ENCODE results near the gene DCTN1.

The DCTN1 gene

DNA sequence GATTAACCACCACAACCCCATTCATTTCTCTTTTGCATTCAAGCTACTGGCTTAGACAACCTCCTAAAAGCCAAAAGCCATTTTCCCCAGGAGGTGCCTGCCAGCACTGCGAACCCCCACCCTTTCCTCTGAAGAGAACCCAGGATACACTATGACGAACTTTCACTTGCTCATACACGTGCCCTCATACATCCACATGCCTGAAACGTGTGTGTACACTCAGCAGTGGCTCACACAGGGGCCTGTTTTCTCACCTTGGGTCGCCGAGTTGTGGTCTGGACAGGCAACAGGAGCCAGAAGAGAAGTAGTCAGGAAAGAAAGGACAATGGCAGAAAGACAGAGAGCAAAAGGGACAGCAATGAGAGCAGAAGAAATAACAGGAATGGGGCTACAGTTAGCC, 7.4 kb downstream of the DCTN1 start:
- no peaks in the 10 kb centered on the region for H3K4me1 Mint-ChIP-seq (ENCODE audit: low read depth)
- H3K4me3 Mint-ChIP-seq, result no peak overlapping the region
- no peaks in the 10 kb centered on the region for H3K9me3 Mint-ChIP-seq
- peak overlapping the region; percentile 47 for H3K27ac Mint-ChIP-seq
- DNase-seq (ENCODE audit: low spot score), result no peak
- no peaks in the 10 kb centered on the region for H3K27me3 Mint-ChIP-seq (ENCODE audit: low read depth)
- peaks cover 19% of the 10 kb centered on the region for H3K36me3 Mint-ChIP-seq (ENCODE audit: low read depth)

DNA sequence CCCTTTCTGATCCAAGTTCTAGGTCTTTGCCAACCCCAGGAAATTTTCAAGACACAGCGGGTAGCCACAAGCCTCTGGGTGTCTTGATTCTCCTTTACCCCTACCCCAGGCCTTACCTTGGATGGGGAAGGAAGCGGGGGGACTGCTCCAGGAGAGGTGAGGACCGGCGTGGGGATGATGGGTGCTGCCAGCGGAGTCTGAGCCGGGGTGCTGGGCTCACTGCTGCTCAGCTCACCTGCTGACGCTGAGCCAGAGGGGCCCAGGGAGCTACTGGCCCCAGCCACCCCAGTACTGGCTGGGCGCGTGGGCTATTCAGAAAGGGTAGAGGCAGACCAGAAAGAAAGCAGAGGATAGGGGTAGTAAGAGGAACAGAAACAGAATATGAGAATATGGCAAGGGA, 8.7 kb downstream of the DCTN1 start:
- Mint-ChIP-seq H3K27me3 (ENCODE audit: low read depth) (no peaks in the 10 kb centered on the region), H3K27ac (no peak overlapping the region), H3K4me3 (no peak overlapping the region), H3K36me3 (ENCODE audit: low read depth) (peaks cover 27% of the 10 kb centered on the region), H3K4me1 (ENCODE audit: low read depth) (no peaks in the 10 kb centered on the region), H3K9me3 (no peaks in the 10 kb centered on the region)
- DNase-seq (ENCODE audit: low spot score), result no peak

DNA sequence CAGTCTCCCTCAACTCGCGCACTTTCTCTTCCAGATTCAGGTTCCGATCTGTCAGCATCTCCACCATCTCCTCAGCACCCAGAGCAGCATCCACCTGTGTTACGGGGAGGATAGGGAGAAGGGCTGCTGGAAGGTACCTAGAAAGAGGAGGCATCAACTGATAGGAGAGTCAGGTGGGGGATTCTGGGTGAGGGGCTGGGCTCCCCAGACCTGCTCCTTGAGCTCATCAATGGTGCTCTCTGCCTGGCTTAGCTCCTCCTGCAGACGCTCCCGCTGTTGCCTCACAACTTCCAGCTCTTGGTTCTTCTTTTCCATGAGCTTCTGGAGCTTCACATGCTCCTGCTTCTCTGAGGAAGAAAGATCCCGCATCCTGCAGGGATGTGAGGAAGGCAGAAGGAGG, 10.1 kb downstream of the DCTN1 start:
- Mint-ChIP-seq H3K36me3 (ENCODE audit: low read depth) (peaks cover 36% of the 10 kb centered on the region), H3K4me1 (ENCODE audit: low read depth) (no peaks in the 10 kb centered on the region), H3K27ac (no peak overlapping the region), H3K27me3 (ENCODE audit: low read depth) (no peaks in the 10 kb centered on the region), H3K4me3 (no peak overlapping the region), H3K9me3 (no peaks in the 10 kb centered on the region)
- no peak for DNase-seq (ENCODE audit: low spot score)

DNA sequence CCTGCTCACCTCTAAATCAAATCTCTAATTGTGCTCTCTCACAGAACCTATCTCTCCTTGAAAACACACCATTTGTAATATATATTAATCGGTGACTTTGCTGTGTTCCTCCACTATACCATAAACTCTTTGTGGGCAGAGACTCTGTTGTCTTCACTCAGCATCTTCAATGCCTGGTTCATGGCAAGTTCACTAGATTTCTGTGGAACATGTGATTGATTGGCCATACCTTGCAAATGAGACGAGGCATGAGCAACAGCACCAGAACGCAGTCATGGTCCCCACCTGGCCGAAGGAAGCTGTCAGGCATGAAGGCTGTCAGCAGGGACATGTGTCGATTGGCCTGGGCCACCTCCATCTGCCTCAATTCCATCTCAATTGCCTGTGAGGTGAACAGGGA, 11.6 kb downstream of the DCTN1 start:
- no peak overlapping the region for H3K27ac Mint-ChIP-seq

DNA sequence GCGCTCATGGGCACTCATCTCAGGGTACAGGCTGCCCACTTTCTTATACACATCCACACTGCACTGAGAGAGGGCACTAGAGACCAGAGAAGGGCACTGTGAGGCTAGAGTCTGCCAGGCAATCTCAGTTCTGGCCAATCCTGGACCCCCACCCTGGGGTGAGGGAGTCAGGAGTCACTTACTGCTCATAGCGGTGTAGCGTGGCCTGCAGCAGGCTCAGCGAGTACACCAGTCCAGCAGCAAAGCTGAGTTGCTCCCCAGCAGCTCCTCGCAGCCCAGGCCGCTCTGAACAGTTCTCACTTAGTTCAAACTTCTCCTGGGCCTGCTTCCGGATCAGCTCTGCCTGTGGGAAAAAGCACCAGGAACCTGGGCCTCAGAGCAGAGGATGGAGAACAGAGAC, 12.3 kb downstream of the DCTN1 start:
- H3K9me3 Mint-ChIP-seq, result no peaks in the 10 kb centered on the region
- no peak overlapping the region for H3K27ac Mint-ChIP-seq
- H3K4me3 Mint-ChIP-seq, result no peak overlapping the region
- peaks cover 41% of the 10 kb centered on the region for H3K36me3 Mint-ChIP-seq (ENCODE audit: low read depth)
- H3K4me1 Mint-ChIP-seq (ENCODE audit: low read depth), result no peaks in the 10 kb centered on the region
- H3K27me3 Mint-ChIP-seq (ENCODE audit: low read depth), result no peaks in the 10 kb centered on the region
- DNase-seq (ENCODE audit: low spot score), result no peak

More for the DNA sequence above, 11.6 kb downstream of the DCTN1 start:
- H3K4me3 Mint-ChIP-seq, result no peak overlapping the region
- no peaks in the 10 kb centered on the region for H3K27me3 Mint-ChIP-seq (ENCODE audit: low read depth)
- no peaks in the 10 kb centered on the region for H3K4me1 Mint-ChIP-seq (ENCODE audit: low read depth)
- no peaks in the 10 kb centered on the region for H3K9me3 Mint-ChIP-seq
- no peak for DNase-seq (ENCODE audit: low spot score)
- peaks cover 40% of the 10 kb centered on the region for H3K36me3 Mint-ChIP-seq (ENCODE audit: low read depth)

DNA sequence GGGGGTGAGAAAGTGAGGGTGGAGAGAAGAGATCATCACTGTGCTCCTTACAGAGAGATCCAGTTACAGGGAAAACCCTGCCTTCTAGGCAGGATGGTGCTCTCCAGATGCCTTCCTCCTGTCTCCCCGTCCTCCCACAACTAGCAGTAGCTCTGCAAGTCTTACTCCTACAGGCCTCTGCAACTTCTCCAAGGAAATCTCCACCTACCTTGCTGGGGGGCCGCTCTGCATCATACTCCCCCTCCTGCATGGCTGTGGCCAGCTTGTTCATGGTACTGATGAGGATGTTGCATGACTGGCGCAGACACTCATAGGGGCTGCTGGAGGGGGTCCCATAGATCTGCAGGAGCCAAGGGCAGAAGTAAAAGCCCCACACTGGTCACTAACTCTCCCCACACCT, 14.1 kb downstream of the DCTN1 start:
- Mint-ChIP-seq H3K27ac (no peak overlapping the region), H3K36me3 (ENCODE audit: low read depth) (peaks cover 52% of the 10 kb centered on the region), H3K4me1 (ENCODE audit: low read depth) (no peaks in the 10 kb centered on the region), H3K27me3 (ENCODE audit: low read depth) (no peaks in the 10 kb centered on the region), H3K9me3 (no peaks in the 10 kb centered on the region), H3K4me3 (no peak overlapping the region)
- DNase-seq (ENCODE audit: low spot score), result no peak

DNA sequence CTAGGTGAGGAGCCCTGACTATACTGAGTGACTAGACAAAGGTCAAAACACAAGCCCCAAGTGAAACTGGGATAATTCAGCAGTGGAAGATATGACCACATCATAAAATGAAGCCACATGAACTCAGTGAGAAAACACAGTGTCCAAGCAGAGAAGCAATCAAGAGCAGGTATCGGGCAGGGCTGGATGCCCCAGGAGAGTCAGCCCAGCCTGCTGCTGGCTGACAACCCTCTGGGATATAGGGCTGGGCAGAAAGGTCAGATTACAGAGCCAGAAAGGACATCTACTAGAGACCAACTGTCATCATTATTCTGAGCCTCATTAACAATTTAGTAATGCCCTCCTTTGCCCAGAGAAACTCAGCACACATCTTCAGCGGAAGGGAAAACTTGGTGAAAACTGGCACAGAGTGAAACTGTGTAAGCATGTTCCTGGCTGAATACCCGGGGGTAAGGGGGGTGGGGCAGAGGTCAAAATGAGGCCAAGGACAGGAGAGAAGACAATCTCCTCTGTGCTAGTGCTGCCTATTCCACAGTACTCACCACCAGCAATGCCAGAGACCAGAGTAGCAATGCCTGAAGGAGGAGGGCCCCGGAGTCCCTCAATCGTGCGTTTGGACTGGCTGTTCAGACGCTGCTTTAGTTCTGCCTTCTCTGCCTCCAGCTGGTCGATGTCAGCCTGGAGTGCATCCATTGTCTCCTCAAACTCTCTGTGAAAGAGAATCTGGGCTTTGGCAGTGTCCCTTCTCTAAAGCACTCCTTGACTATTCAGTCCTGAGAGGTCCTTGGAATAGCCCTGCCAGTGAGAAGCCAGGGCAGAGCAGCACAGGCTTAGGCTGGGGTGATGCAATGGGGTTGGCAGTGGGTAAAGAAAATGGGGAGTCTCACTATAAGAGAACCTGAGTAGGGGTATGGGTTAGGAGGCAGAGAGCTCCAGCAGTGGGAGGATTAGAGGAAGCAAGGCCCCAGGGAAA, 15.3 kb downstream of the DCTN1 start:
- Mint-ChIP-seq H3K36me3 (ENCODE audit: low read depth) (peaks cover 48% of the 10 kb centered on the region), H3K27me3 (ENCODE audit: low read depth) (no peaks in the 10 kb centered on the region), H3K27ac (no peak overlapping the region), H3K9me3 (no peaks in the 10 kb centered on the region), H3K4me3 (no peak overlapping the region), H3K4me1 (ENCODE audit: low read depth) (no peaks in the 10 kb centered on the region)
- no peak for DNase-seq (ENCODE audit: low spot score)

DNA sequence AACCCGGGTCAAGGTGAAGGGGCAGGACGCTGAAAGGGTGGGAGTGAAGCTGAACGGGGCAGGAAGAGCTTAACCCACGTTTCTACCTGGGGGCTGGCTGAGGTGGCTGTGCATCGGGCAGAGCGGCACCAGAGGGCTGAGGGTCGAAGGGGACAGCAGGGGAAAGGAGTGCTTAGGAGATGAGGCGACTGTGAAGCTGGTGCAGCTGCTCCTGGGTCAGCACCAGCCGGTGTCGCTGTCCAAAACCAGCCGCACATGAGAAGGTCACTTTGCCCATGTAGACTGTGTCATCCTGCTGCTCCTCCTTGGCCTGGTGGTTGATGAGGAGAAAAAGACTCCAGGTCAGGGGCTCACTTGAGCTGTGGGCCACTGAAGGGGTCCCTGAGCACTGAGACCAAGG, 18.8 kb downstream of the DCTN1 start:
- DNase-seq (ENCODE audit: low spot score), result no peak
- no peak overlapping the region for H3K27ac Mint-ChIP-seq
- H3K4me3 Mint-ChIP-seq, result no peak overlapping the region
- no peaks in the 10 kb centered on the region for H3K4me1 Mint-ChIP-seq (ENCODE audit: low read depth)
- H3K9me3 Mint-ChIP-seq, result no peaks in the 10 kb centered on the region
- H3K27me3 Mint-ChIP-seq (ENCODE audit: low read depth), result no peaks in the 10 kb centered on the region
- peaks cover 30% of the 10 kb centered on the region for H3K36me3 Mint-ChIP-seq (ENCODE audit: low read depth)

DNA sequence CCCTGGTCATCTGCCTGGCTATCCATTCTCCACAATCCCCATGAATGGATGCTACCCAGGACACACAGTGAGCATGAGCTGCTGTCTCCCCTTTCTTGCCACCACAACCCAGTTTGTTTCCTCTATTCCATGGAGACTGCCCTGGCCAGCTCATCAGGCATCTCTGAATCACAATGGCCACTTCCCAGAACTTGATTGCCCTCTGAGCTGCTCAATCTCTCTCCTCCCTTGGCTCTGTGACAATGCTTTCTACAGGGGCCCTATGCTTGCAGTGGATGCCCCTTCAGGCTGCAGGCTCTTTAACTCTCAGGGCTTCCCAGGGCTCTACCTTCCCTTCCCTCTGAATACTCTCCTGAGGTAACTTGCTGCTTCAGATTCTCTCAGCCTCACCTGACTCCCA, 22.5 kb downstream of the DCTN1 start:
- Mint-ChIP-seq H3K27me3 (ENCODE audit: low read depth) (no peaks in the 10 kb centered on the region), H3K36me3 (ENCODE audit: low read depth) (peaks cover 14% of the 10 kb centered on the region), H3K27ac (no peak overlapping the region), H3K4me3 (no peak overlapping the region), H3K9me3 (no peaks in the 10 kb centered on the region), H3K4me1 (ENCODE audit: low read depth) (no peaks in the 10 kb centered on the region)
- DNase-seq (ENCODE audit: low spot score), result no peak

DNA sequence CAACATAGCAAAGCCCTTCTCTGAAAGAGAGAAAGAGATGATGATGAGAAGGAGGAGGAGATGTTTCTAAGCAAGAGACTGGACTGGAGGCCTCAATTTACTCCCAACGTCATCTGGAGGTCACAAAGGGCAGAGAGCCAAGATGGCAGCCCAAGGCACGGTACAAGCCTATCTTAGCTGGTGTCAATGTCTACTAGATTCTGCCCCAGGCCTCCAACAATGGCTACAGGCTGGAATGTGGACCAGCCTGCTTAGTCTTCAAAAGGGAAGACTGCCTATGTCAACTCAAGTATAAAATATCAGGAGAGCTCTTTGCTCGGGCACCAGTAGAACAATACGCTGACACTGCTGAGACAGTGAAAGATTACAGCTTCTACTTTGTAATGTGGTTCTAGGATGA, 30.2 kb downstream of the DCTN1 start:
- no peaks in the 10 kb centered on the region for H3K36me3 Mint-ChIP-seq (ENCODE audit: low read depth)

DNA sequence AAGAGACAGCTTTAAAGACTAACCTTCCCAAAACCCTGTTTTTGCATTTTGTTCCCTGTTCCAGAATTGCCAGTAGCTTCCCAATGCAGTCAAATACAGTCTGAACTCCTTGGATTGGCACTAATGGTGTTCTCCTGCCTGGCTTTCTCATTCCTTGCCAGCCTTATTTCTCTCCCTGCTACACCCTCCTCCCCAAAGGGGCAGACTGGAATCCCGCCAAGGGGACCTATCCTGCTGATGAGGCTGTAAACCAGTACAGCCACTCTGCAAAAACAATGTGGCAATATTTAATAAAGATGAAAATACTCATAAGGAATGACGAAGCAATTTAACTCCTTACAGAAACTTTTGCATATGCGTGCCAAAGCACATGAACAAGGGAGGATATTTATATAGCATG, 32.4 kb downstream of the DCTN1 start:
- H3K27me3 Mint-ChIP-seq (ENCODE audit: low read depth), result peaks cover 2% of the 10 kb centered on the region
- no peaks in the 10 kb centered on the region for H3K36me3 Mint-ChIP-seq (ENCODE audit: low read depth)
- no peak for DNase-seq (ENCODE audit: low spot score)
- H3K27ac Mint-ChIP-seq, result no peak overlapping the region
- H3K4me3 Mint-ChIP-seq, result no peak overlapping the region
- no peaks in the 10 kb centered on the region for H3K9me3 Mint-ChIP-seq
- no peaks in the 10 kb centered on the region for H3K4me1 Mint-ChIP-seq (ENCODE audit: low read depth)

More for the DNA sequence above, 30.2 kb downstream of the DCTN1 start:
- Mint-ChIP-seq H3K4me1 (ENCODE audit: low read depth) (no peaks in the 10 kb centered on the region), H3K27ac (no peak overlapping the region), H3K4me3 (no peak overlapping the region), H3K27me3 (ENCODE audit: low read depth) (no peaks in the 10 kb centered on the region), H3K9me3 (no peaks in the 10 kb centered on the region)
- no peak for DNase-seq (ENCODE audit: low spot score)

DNA sequence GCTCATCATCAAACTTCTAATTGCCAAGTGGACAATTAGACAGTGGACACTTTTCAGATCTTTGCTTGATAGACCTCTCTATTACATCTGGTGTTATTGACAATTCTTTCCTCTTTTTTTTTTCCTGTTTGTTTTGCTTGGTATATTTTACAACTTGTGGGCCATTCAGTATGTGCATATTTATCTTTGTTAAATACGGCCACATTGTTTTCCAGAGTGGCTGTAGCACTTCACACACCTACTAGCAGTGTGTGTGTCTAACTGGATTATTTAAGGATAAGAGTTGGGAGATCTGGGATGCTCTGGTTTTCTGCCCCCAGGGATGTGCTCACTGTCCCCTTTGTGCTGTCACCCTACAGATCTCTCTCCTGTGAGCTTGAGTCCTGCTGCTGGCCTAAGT, 32.8 kb downstream of the DCTN1 start:
- Mint-ChIP-seq H3K9me3 (no peaks in the 10 kb centered on the region), H3K4me3 (no peak overlapping the region), H3K27ac (no peak overlapping the region), H3K27me3 (ENCODE audit: low read depth) (peaks cover 2% of the 10 kb centered on the region), H3K4me1 (ENCODE audit: low read depth) (no peaks in the 10 kb centered on the region), H3K36me3 (ENCODE audit: low read depth) (no peaks in the 10 kb centered on the region)
- DNase-seq (ENCODE audit: low spot score), result no peak

DNA sequence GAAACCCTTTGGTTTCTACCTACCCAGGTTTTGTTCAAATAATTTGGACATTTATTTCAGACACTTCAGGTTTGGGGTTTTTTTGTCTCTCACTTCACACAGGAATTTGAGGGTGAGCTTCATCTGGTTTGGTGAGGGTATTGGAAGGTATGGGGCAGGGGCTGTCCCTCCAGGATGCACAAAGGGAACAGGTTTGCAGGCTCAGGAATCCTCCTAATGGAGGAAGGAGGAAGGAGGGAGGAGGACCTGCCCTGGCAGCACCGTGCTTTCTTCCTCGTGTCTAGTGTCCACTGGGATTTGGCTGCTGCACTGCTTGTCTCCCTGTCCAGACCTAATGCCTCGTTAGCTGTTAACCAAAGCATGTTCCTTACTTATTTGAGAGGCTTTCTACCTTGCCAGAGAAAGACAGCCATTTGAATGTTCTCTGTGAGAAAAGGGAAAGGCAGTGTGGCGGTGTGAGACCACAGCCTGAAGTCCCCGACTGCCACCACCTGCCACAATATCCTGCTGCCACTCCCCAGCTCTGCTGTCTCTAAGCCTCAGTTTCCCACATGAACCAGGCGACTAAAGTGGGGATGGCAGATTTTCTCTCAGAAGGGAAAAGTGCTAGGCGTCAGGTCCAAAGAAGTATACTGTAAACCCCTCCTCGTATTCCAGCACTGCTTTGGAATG, 34.7 kb downstream of the DCTN1 start:
- Mint-ChIP-seq H3K36me3 (ENCODE audit: low read depth) (no peaks in the 10 kb centered on the region), H3K27me3 (ENCODE audit: low read depth) (peaks cover 4% of the 10 kb centered on the region), H3K4me3 (no peak overlapping the region), H3K4me1 (ENCODE audit: low read depth) (no peaks in the 10 kb centered on the region), H3K27ac (no peak overlapping the region), H3K9me3 (no peaks in the 10 kb centered on the region)
- no peak for DNase-seq (ENCODE audit: low spot score)

DNA sequence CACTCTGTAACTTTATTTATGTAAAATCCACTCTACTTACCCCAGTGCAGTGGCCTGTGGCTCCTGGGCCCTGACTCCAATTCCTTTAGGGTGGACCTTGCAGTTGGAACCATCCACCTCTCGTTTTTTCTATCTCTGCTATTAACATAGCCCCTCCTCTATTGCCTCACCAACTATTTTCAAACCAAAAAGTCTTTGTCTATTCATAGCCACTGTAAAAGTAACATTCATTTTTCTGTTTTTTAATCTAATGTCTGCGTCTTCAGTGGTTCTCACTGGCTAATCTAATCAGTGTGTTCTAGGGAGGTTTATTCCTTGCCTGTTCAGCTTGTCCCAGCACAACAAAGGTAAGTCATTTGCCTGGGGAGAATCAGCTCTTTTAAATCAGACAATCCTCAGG, 36.8 kb downstream of the DCTN1 start, which contains the start of gene SLC4A5:
Gene SLC4A5 (minus strand): TSS at position 101 of the 400 bp plus-strand sequence. CDS start 28,393 bp downstream, outside the sequence.
- Mint-ChIP-seq H3K9me3 (no peaks in the 10 kb centered on the region), H3K27me3 (ENCODE audit: low read depth) (peaks cover 9% of the 10 kb centered on the region), H3K4me1 (ENCODE audit: low read depth) (no peaks in the 10 kb centered on the region), H3K27ac (no peak within 1 kb of the TSS), H3K36me3 (ENCODE audit: low read depth) (no peaks in the 10 kb centered on the region), H3K4me3 (no peak within 1 kb of the TSS)
- DNase-seq (ENCODE audit: low spot score), result no peak

Measured in T-helper 2 cell treated with Interferon-gamma antibody and Interleukin-4, amounts not matched to agents 5 μg/mL and 100 μg/mL, for 36 hours (primary cell).